WERI-Rb-1 (cell line): ENCODE data around the gene GNB5.

ENCODE experiments used
- DNase-seq: peaks from one replicate; pipeline ENCODE4 v3.0.0-alpha.2; 2020
- H3K27ac ChIP-seq: fragments of 250-450 bp; sonication (Bioruptor Pico); 2 replicates; pipeline ENCODE4 v1.5.1; 2020; ENCODE audit warnings: mild to moderate bottlenecking, moderate library complexity
- H3K27me3 ChIP-seq: fragments of 250-450 bp; sonication (Bioruptor Pico); 2 replicates; pipeline ENCODE4 v1.5.1; 2021; ENCODE audit warnings: mild to moderate bottlenecking, low read depth, moderate library complexity; ENCODE audit not compliant: insufficient read depth, severe bottlenecking
- H3K36me3 ChIP-seq: fragments of 250-450 bp; sonication (Bioruptor Pico); 2 replicates; pipeline ENCODE4 v1.5.1; 2020; ENCODE audit warnings: mild to moderate bottlenecking, moderate library complexity
- H3K4me3 ChIP-seq: 2 replicates; pipeline ENCODE4 v1.5.1; 2011; ENCODE audit warnings: low read depth, mild to moderate bottlenecking, control low read depth, low read length
- H3K9me3 ChIP-seq: fragments of 250-450 bp; sonication (Bioruptor Pico); 2 replicates; pipeline ENCODE4 v1.5.1; 2021; ENCODE audit warnings: mild to moderate bottlenecking, moderate library complexity; ENCODE audit not compliant: severe bottlenecking
- TF ChIP-seq, protein P1 (sequence below): IDR thresholded peaks from 2 replicates; pipeline ENCODE4 v1.5.1; 2011; ENCODE audit warnings: low read depth, mild to moderate bottlenecking, control low read depth, inconsistent platforms, low read length

Gene GNB5

GRCh38 chr15:52113235-52113634, 78.0 kb downstream of the GNB5 start:
- H3K27me3 ChIP-seq, result no peaks in the 10 kb centered on the region
- no peak overlapping the region for H3K4me3 ChIP-seq
- DNase-seq, result no peak
- no peaks in the 10 kb centered on the region for H3K36me3 ChIP-seq
- TF ChIP-seq, protein P1, sequence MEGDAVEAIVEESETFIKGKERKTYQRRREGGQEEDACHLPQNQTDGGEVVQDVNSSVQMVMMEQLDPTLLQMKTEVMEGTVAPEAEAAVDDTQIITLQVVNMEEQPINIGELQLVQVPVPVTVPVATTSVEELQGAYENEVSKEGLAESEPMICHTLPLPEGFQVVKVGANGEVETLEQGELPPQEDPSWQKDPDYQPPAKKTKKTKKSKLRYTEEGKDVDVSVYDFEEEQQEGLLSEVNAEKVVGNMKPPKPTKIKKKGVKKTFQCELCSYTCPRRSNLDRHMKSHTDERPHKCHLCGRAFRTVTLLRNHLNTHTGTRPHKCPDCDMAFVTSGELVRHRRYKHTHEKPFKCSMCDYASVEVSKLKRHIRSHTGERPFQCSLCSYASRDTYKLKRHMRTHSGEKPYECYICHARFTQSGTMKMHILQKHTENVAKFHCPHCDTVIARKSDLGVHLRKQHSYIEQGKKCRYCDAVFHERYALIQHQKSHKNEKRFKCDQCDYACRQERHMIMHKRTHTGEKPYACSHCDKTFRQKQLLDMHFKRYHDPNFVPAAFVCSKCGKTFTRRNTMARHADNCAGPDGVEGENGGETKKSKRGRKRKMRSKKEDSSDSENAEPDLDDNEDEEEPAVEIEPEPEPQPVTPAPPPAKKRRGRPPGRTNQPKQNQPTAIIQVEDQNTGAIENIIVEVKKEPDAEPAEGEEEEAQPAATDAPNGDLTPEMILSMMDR, result no peak
- H3K9me3 ChIP-seq, result no peaks in the 10 kb centered on the region
- no peak overlapping the region for H3K27ac ChIP-seq

GRCh38 chr15:52112203-52112750, 78.9 kb downstream of the GNB5 start:
- Histone ChIP-seq H3K9me3 (no peaks in the 10 kb centered on the region), H3K27me3 (no peaks in the 10 kb centered on the region), H3K27ac (no peak overlapping the region), H3K36me3 (no peaks in the 10 kb centered on the region), H3K4me3 (no peak overlapping the region)
- DNase-seq, result no peak
- TF ChIP-seq, protein P1, result no peak

- H3K4me3 ChIP-seq, result no peak overlapping the region
- TF ChIP-seq, protein P1, result no peak
- DNase-seq, result no peak
- no peak overlapping the region for H3K27ac ChIP-seq
- no peaks in the 10 kb centered on the region for H3K9me3 ChIP-seq
- H3K27me3 ChIP-seq, result no peaks in the 10 kb centered on the region
- no peaks in the 10 kb centered on the region for H3K36me3 ChIP-seq
Measured at GRCh38 chr15:52111517-52112202, 79.5 kb downstream of the GNB5 start.

DNA sequence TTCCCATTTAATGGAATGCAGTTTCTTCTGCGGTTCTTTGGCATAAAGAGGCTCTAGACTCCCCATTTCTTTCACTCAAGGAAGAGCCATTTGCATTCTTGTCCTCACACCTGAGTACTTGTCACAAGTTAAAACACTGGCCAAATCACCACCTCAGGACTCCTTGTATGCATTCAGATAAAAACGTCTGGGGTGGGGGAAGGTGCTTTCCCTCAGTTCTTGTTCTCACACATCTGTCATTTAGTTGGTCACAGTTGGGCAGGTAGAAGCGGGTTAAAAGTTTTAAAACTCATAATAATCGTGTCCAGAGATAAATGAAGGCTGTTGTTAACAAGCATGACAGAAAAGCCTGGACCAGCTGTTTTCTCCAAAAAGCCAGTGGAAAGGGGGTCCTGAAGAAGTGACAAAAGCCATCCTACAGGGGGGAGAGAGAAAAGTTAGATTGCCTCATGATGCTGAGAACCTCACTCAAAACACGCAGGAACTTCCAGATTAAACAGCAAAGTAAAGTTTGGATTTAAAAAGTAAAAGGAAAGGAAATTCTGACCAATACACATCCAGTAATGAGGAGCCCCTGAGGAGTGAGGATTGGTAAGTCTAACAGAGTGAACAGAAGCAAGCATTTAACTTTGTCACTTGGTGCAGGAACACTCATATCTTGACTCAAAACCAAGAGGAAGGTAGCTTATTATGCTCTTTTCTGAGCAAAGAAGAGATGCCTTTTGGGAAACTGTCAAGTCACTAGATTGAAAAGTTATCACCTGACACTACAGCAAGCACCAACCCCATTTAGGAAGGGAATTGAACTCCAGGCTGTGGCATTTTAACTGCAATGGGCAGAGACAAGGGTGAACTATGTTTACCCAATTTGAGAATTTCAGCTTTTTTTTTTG, 81.4 kb downstream of the GNB5 start:
- Histone ChIP-seq H3K27me3 (no peaks in the 10 kb centered on the region), H3K36me3 (no peaks in the 10 kb centered on the region), H3K4me3 (no peak overlapping the region), H3K27ac (no peak overlapping the region), H3K9me3 (no peaks in the 10 kb centered on the region)
- no peak for DNase-seq
- TF ChIP-seq, protein P1, result no peak

- DNase-seq, result no peak
- no peaks in the 10 kb centered on the region for H3K36me3 ChIP-seq
- H3K9me3 ChIP-seq, result no peaks in the 10 kb centered on the region
- H3K4me3 ChIP-seq, result no peak overlapping the region
- TF ChIP-seq, protein P1, result no peak
- H3K27ac ChIP-seq, result no peak overlapping the region
- H3K27me3 ChIP-seq, result no peaks in the 10 kb centered on the region
Measured at GRCh38 chr15:52107238-52107637, 84.0 kb downstream of the GNB5 start.
